Keratinocyte (primary cell): ENCODE measurements around the gene CASTOR1.

Experiments used
- EZH2 ChIP-seq: IDR thresholded peaks from one replicate; pipeline ENCODE4 v1.6.1; 2012; ENCODE audit warnings: inconsistent platforms, mild to moderate bottlenecking, low read length, moderate library complexity
- TF ChIP-seq, protein P1 (sequence below), 3 experiments: IDR thresholded peaks in 1 of 3; conservative IDR thresholded peaks in 1 of 3; optimal IDR thresholded peaks in 1 of 3; 2 replicates in 2 of 3; 3 replicates in 1 of 3; pipeline versions ENCODE3 to v1.5.1; 2011; ENCODE audit warnings: low read length in 3 of 3, mild to moderate bottlenecking in 3 of 3, moderate library complexity in 2 of 3, control low read depth in 1 of 3, inconsistent platforms in 1 of 3; ENCODE audit not compliant: insufficient read depth in 2 of 3; ENCODE audit errors: extremely low read depth in 1 of 3

DNA sequence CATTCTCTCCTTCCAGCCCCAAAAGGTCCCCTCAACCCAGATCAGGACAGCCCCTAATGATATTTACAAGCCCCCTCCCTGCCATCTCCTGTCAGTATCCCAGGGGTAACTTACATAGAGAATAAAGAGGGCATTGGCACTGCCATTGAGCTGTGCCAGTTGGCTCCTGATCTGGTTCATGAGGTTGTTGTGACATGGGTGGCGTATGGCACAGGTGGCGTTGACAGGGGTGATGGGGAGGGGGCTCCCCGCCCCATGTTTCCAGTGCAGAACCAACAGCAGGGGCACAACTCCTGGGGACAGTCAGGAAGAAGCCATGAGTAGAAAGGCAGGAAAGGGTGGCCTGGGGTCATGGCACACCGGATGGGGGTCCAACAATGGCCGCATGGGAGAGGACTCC lies 44.7 kb downstream of the CASTOR1 start:
- TF ChIP-seq, protein P1, sequence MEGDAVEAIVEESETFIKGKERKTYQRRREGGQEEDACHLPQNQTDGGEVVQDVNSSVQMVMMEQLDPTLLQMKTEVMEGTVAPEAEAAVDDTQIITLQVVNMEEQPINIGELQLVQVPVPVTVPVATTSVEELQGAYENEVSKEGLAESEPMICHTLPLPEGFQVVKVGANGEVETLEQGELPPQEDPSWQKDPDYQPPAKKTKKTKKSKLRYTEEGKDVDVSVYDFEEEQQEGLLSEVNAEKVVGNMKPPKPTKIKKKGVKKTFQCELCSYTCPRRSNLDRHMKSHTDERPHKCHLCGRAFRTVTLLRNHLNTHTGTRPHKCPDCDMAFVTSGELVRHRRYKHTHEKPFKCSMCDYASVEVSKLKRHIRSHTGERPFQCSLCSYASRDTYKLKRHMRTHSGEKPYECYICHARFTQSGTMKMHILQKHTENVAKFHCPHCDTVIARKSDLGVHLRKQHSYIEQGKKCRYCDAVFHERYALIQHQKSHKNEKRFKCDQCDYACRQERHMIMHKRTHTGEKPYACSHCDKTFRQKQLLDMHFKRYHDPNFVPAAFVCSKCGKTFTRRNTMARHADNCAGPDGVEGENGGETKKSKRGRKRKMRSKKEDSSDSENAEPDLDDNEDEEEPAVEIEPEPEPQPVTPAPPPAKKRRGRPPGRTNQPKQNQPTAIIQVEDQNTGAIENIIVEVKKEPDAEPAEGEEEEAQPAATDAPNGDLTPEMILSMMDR (optimal IDR thresholded peaks at IDR 0.05 in 1 of 3, IDR thresholded peaks at IDR 0.05 in 1 of 3, conservative IDR thresholded peaks at IDR 0.05 in 1 of 3; ENCODE audit: extremely low read depth in 1 of 3, insufficient read depth in 2 of 3, low read length in 3 of 3), result no peak
- TF ChIP-seq EZH2, result no peak
